IPS DF 6.9 (cell line): ENCODE results near the gene STOML1.

Experiments used
- DNase-seq: peaks from one replicate; pipeline ENCODE4 v3.0.0-alpha.2; 2013; ENCODE audit warnings: low read depth, low spot score
- H3K27ac ChIP-seq: one replicate; pipeline ENCODE4 v1.5.1; 2013; ENCODE audit warnings: low read length, control low read depth
- H3K27me3 ChIP-seq: 2 replicates; pipeline ENCODE4 v1.6.1; 2013; ENCODE audit warnings: mild to moderate bottlenecking, low read length; ENCODE audit not compliant: control insufficient read depth, insufficient read depth
- H3K36me3 ChIP-seq: 2 replicates; pipeline ENCODE4 v1.6.1; 2013; ENCODE audit warnings: low read length; ENCODE audit not compliant: control insufficient read depth, insufficient read depth
- H3K4me1 ChIP-seq: 2 replicates; pipeline ENCODE4 v1.6.1; 2013; ENCODE audit warnings: low read length; ENCODE audit not compliant: control insufficient read depth, insufficient read depth
- H3K4me3 ChIP-seq: 2 replicates; pipeline ENCODE4 v1.5.1; 2013; ENCODE audit warnings: mild to moderate bottlenecking, low read length
- H3K9me3 ChIP-seq: 2 replicates; pipeline ENCODE4 v1.6.1; 2013; ENCODE audit warnings: low read length, inconsistent platforms; ENCODE audit not compliant: control insufficient read depth, insufficient read depth
- WGBS: extraction: QIAGEN DNeasy Blood & Tissue Kit; methylation state at CpG from one replicate; pipeline ENCODE4 v1.1.7; 2013; ENCODE audit warnings: mixed read lengths, missing lambda C conversion rate; ENCODE audit not compliant: insufficient read length, insufficient coverage; 5-methylcytosine and 5-hydroxymethylcytosine counted together

Gene STOML1

GRCh38 chr15:73937726-73938125 lies 54.4 kb downstream of the STOML1 start:
- no peaks in the 10 kb centered on the region for H3K27me3 ChIP-seq
- no peaks in the 10 kb centered on the region for H3K36me3 ChIP-seq
- no peak for DNase-seq
- WGBS: no CpG with 5 or more reads among the region's 11 CpGs
- 0 out of 2 replicates have a peak, but pooled peaks cover 2% of the 10 kb centered on the region for H3K4me1 ChIP-seq
- no peak overlapping the region for H3K4me3 ChIP-seq
- H3K9me3 ChIP-seq: no peaks in the 10 kb centered on the region
- no peak overlapping the region for H3K27ac ChIP-seq

GRCh38 chr15:73937296-73937695 lies 54.8 kb downstream of the STOML1 start:
- Histone ChIP-seq H3K27me3 (no peaks in the 10 kb centered on the region), H3K27ac (no peak overlapping the region), H3K4me1 (0 out of 2 replicates have a peak, but pooled peaks cover 2% of the 10 kb centered on the region), H3K4me3 (no peak overlapping the region), H3K9me3 (no peaks in the 10 kb centered on the region), H3K36me3 (no peaks in the 10 kb centered on the region)
- WGBS: no CpG with 5 or more reads among the region's 10 CpGs
- no peak for DNase-seq

GRCh38 chr15:73936588-73937290 lies 55.4 kb downstream of the STOML1 start:
- DNase-seq: no peak
- WGBS: no CpG with 5 or more reads among the region's 12 CpGs
- H3K4me1 ChIP-seq: no peaks in the 10 kb centered on the region
- H3K36me3 ChIP-seq: no peaks in the 10 kb centered on the region
- no peaks in the 10 kb centered on the region for H3K27me3 ChIP-seq
- no peaks in the 10 kb centered on the region for H3K9me3 ChIP-seq
- no peak overlapping the region for H3K4me3 ChIP-seq
- no peak overlapping the region for H3K27ac ChIP-seq

GRCh38 chr15:73936181-73936580 lies 55.9 kb downstream of the STOML1 start:
- no CpG with 5 or more reads among the region's 5 CpGs for WGBS
- DNase-seq: no peak

GRCh38 chr15:73935547-73935946 lies 56.5 kb downstream of the STOML1 start:
- WGBS: no CpG with 5 or more reads among the region's 4 CpGs
- Histone ChIP-seq H3K4me3 (no peak overlapping the region), H3K9me3 (no peaks in the 10 kb centered on the region), H3K4me1 (no peaks in the 10 kb centered on the region), H3K36me3 (no peaks in the 10 kb centered on the region), H3K27ac (no peak overlapping the region), H3K27me3 (no peaks in the 10 kb centered on the region)
- no peak for DNase-seq

More at GRCh38 chr15:73936181-73936580, 55.9 kb downstream of the STOML1 start:
- H3K4me3 ChIP-seq: no peak overlapping the region
- H3K36me3 ChIP-seq: no peaks in the 10 kb centered on the region
- no peaks in the 10 kb centered on the region for H3K27me3 ChIP-seq
- H3K9me3 ChIP-seq: no peaks in the 10 kb centered on the region
- H3K4me1 ChIP-seq: no peaks in the 10 kb centered on the region
- no peak overlapping the region for H3K27ac ChIP-seq

- WGBS: no CpG with 5 or more reads among the region's 7 CpGs
- H3K4me3 ChIP-seq: no peak overlapping the region
- no peaks in the 10 kb centered on the region for H3K4me1 ChIP-seq
- no peaks in the 10 kb centered on the region for H3K36me3 ChIP-seq
- DNase-seq: no peak
- H3K9me3 ChIP-seq: no peaks in the 10 kb centered on the region
- no peak overlapping the region for H3K27ac ChIP-seq
- H3K27me3 ChIP-seq: no peaks in the 10 kb centered on the region
Measured at GRCh38 chr15:73934281-73934680, 57.8 kb downstream of the STOML1 start.

- no CpG with 5 or more reads among the region's 6 CpGs for WGBS
- no peaks in the 10 kb centered on the region for H3K9me3 ChIP-seq
- H3K4me1 ChIP-seq: peaks cover 4% of the 10 kb centered on the region
- no peak overlapping the region for H3K4me3 ChIP-seq
- no peaks in the 10 kb centered on the region for H3K36me3 ChIP-seq
- H3K27ac ChIP-seq: no peak overlapping the region
- no peaks in the 10 kb centered on the region for H3K27me3 ChIP-seq
- DNase-seq: no peak
Measured at GRCh38 chr15:73932381-73933191, 59.5 kb downstream of the STOML1 start.

- Histone ChIP-seq H3K9me3 (no peaks in the 10 kb centered on the region), H3K4me1 (peaks cover 4% of the 10 kb centered on the region), H3K27me3 (no peaks in the 10 kb centered on the region), H3K27ac (no peak overlapping the region), H3K4me3 (no peak overlapping the region), H3K36me3 (no peaks in the 10 kb centered on the region; the same call in 1 of the 2 replicates)
- WGBS: no CpG with 5 or more reads among the region's 2 CpGs
- no peak for DNase-seq
Measured at GRCh38 chr15:73931441-73931840, 60.7 kb downstream of the STOML1 start.

GRCh38 chr15:73930790-73931281 lies 61.3 kb downstream of the STOML1 start:
- no peaks in the 10 kb centered on the region for H3K9me3 ChIP-seq
- WGBS: no CpG with 5 or more reads among the region's 7 CpGs
- peaks cover 7% of the 10 kb centered on the region for H3K4me1 ChIP-seq
- DNase-seq: no peak
- H3K36me3 ChIP-seq: no peaks in the 10 kb centered on the region; the same call in 1 of the 2 replicates
- no peaks in the 10 kb centered on the region for H3K27me3 ChIP-seq
- H3K27ac ChIP-seq: no peak overlapping the region
- no peak overlapping the region for H3K4me3 ChIP-seq

GRCh38 chr15:73930371-73930770 lies 61.7 kb downstream of the STOML1 start:
- Histone ChIP-seq H3K9me3 (no peaks in the 10 kb centered on the region), H3K27me3 (no peaks in the 10 kb centered on the region), H3K27ac (no peak overlapping the region), H3K4me1 (peaks cover 7% of the 10 kb centered on the region), H3K36me3 (no peaks in the 10 kb centered on the region; the same call in 1 of the 2 replicates), H3K4me3 (no peak overlapping the region)
- DNase-seq: no peak
- WGBS: no CpG with 5 or more reads among the region's 8 CpGs
